Chondrocyte (in vitro differentiated cells): Measurements from ENCODE around the gene RAB31. TPM values are rescaled to one million over a fixed set of nuclear protein-coding genes. Genes with fewer than 3 reads are reported as not detected.
A peak's percentile ranks its signal among the peaks of the same experiment; 100 is the strongest.

ENCODE experiments used
- DNase-seq: peaks from one replicate; pipeline ENCODE4 v3.0.0; 2021; ENCODE audit warnings: mixed read lengths, low spot score
- H3K27ac Mint-ChIP-seq: one replicate; pipeline ENCODE4 v1.8.0; 2021; ENCODE audit warnings: mild to moderate bottlenecking, moderate library complexity, mixed read lengths; ENCODE audit not compliant: unreplicated experiment
- H3K27me3 Mint-ChIP-seq: 2 replicates; pipeline ENCODE4 v1.8.0; 2021; ENCODE audit warnings: low read depth, mixed read lengths
- H3K36me3 Mint-ChIP-seq: 2 replicates; pipeline ENCODE4 v1.8.0; 2021; ENCODE audit warnings: low read depth, mixed read lengths
- H3K4me1 Mint-ChIP-seq: 2 replicates; pipeline ENCODE4 v1.8.0; 2021; ENCODE audit warnings: low read depth, mild to moderate bottlenecking, mixed read lengths
- H3K4me3 Mint-ChIP-seq: one replicate; pipeline ENCODE4 v1.8.0; 2021; ENCODE audit warnings: mild to moderate bottlenecking, moderate library complexity, mixed read lengths; ENCODE audit not compliant: unreplicated experiment
- H3K9me3 Mint-ChIP-seq: 2 replicates; pipeline ENCODE4 v1.8.0; 2021; ENCODE audit warnings: low read depth, mixed read lengths
- total RNA-seq: library from RNA; stranded (reverse); gene quantifications from 3 replicates; pipeline ENCODE4 v1.2.1, GENCODE V29; 2021
- TF ChIP-seq, protein P1 (sequence below): fragments of 200-600 bp; sonication (generic); IDR thresholded peaks from 2 replicates; pipeline ENCODE4 v1.5.0; 2021; ENCODE audit warnings: antibody characterized with exemption, mild to moderate bottlenecking, moderate library complexity

The RAB31 gene
- total RNA-seq, 1 donor from 2014 or later: 87.7 TPM

DNA sequence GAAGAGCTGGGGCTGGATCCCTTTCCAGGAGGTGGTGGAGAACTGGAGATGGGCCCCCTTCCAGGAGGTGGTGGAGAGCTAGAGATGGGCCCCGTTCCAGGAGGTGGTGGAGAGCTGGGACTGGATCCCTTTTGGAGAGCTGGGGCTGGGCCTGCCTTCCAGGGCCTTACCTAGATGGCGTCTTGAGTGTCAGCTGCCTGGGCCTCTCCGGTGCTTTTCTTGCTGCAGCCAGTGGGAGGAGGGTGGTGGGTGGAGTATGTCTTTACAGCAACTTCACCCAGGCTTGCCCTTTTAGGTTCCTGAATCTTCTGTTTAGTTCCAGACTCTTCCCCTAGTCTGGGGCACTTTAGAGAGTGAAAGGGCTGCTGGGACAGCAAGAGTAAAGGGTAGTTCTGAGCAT, 158.5 kb downstream of the RAB31 start:
- Mint-ChIP-seq H3K4me1 (peaks cover 20% of the 10 kb centered on the region), H3K27me3 (no peaks in the 10 kb centered on the region), H3K36me3 (peaks cover 9% of the 10 kb centered on the region), H3K27ac (no peak overlapping the region), H3K4me3 (no peak overlapping the region), H3K9me3 (peaks cover 13% of the 10 kb centered on the region)
- no peak for DNase-seq
- TF ChIP-seq, protein P1, sequence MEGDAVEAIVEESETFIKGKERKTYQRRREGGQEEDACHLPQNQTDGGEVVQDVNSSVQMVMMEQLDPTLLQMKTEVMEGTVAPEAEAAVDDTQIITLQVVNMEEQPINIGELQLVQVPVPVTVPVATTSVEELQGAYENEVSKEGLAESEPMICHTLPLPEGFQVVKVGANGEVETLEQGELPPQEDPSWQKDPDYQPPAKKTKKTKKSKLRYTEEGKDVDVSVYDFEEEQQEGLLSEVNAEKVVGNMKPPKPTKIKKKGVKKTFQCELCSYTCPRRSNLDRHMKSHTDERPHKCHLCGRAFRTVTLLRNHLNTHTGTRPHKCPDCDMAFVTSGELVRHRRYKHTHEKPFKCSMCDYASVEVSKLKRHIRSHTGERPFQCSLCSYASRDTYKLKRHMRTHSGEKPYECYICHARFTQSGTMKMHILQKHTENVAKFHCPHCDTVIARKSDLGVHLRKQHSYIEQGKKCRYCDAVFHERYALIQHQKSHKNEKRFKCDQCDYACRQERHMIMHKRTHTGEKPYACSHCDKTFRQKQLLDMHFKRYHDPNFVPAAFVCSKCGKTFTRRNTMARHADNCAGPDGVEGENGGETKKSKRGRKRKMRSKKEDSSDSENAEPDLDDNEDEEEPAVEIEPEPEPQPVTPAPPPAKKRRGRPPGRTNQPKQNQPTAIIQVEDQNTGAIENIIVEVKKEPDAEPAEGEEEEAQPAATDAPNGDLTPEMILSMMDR: no peak

DNA sequence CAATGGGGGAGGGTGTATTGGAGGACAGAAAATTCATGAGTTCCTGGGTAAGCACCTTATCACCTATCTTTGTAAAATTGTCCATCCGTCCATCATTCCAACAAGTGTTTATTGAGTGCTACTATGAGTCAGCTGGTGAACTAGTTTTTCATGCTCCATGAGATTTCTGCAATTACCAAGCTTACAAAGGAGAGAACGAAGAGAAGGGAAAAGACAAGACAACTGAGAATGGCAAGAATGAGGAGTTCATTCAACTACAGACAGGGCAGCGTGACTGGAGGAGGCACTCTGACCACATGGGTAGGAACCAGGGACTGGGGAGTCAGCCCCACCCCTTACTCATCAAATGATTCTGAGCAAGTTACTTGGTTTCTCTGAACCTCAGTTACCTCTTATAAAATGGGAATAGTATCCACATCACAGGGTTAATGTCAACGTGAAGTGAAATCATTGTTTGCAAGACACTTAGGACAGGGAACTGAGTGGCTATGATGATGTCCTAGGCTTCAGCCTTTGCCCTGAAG, 159.0 kb downstream of the RAB31 start:
- Mint-ChIP-seq H3K4me3 (no peak overlapping the region), H3K27ac (no peak overlapping the region), H3K9me3 (peaks cover 13% of the 10 kb centered on the region), H3K27me3 (no peaks in the 10 kb centered on the region), H3K4me1 (peaks cover 20% of the 10 kb centered on the region), H3K36me3 (peaks cover 9% of the 10 kb centered on the region)
- TF ChIP-seq, protein P1: no peak
- no peak for DNase-seq

DNA sequence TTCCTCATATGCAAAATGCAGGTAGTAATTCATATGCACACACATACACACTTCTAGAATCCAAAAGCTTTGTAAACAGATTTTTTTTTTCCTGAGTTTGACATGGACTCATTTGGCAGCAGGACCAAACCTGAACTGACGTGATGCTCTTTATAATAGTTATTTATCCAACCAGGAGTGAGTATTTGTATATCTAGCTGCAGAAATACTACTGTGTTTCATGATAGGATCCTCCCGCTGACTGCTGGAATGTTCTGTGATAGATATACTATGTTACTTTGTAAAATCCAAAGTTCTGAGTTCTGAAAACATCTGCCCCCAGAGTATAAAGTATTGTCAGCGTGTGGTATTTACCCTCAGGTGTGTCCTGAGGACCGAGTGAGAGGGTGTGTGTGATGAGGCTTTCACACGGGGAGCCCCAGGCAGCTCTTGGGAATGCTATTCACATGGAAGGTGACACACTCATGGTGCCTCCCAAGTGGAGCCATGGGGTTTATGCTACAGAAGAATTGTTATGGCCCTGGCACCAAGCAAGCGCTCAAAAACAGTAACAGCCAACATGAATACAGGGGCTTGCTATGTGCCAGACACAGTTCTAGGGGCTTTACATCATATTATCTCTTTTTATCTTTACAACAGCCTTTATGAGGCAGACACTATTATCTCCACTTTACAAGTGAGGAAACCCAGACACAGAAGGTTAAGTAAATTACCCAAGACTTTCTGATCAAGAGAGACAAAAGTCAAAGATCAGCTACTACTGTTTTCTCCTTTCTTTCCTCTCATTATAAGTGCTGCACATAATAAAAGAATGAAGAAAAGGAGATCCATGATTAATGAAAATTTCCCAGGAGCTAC, 161.0 kb downstream of the RAB31 start:
- H3K4me1 Mint-ChIP-seq: peaks cover 20% of the 10 kb centered on the region
- H3K27ac Mint-ChIP-seq: no peak overlapping the region
- H3K27me3 Mint-ChIP-seq: no peaks in the 10 kb centered on the region
- no peak for DNase-seq
- H3K4me3 Mint-ChIP-seq: no peak overlapping the region
- peaks cover 13% of the 10 kb centered on the region for H3K9me3 Mint-ChIP-seq
- H3K36me3 Mint-ChIP-seq: peaks cover 7% of the 10 kb centered on the region
- TF ChIP-seq, protein P1: no peak

DNA sequence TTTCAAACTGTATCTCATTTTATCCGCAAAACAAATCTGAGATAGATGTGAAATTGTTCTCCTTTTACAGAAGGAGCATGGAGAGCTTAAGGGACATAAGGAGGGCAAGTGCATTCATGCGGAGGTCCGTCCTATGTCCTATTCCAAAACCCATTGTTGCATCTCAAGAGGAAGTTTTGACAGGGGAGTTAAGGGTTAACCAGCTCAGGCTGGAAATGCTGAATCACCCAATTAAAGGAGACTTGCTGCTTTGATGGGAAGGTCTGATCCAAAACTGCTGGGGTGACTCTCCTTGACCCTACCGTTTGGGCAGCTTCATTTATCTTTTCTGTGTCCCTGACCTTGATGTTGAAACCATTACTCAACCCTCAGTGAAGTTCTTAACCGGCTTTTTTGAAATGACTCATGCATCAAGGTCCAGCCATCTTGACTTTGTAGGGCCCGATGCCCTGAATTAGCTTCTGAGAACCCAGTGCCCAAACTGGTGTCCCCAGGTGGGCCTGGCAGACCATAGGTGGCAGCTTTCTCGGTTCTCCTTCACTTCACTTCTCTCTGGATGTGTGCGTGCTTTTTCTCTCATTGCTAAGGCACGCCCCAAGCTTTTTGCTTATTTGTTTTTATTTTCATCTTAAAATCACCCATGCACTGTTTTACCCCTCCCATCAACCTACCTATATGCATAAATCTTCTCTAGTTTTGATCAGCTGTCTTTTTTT, 161.8 kb downstream of the RAB31 start:
- peak overlapping the region; percentile 18 for H3K27ac Mint-ChIP-seq
- peaks cover 7% of the 10 kb centered on the region for H3K36me3 Mint-ChIP-seq
- H3K27me3 Mint-ChIP-seq: no peaks in the 10 kb centered on the region
- peaks cover 22% of the 10 kb centered on the region for H3K4me1 Mint-ChIP-seq
- H3K4me3 Mint-ChIP-seq: no peak overlapping the region
- no peak for DNase-seq
- peaks cover 13% of the 10 kb centered on the region for H3K9me3 Mint-ChIP-seq
- TF ChIP-seq, protein P1: no peak

DNA sequence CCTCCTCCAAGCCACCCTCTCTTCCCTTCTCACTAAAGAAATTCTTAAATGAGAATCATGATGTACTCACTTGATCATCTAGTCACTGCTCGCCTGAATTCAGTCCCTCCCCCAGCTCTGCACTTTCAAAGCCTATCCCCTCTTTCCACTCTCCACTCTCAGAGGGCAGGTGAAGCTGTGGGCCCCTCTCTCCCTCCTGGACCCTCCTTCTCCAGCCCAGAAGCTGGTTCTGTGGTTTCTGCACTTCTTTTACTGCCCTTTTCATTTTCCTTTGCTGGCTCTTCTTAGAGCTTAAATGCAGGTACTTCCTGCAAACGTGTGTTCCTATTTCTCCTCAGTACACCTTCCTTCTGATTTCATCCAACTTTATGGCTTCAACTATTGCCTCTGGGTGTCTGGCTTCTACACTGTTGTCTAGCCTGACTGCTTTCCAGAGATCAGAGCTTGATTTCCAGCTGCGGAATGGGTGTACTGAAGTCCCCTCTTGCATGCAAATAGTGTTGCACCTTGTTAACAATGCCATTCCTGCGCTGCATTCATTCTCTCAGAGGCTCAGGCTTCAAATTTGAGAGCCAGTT, 162.4 kb downstream of the RAB31 start:
- TF ChIP-seq, protein P1: no peak
- peaks cover 5% of the 10 kb centered on the region for H3K36me3 Mint-ChIP-seq
- peaks cover 24% of the 10 kb centered on the region for H3K4me1 Mint-ChIP-seq

More for the DNA sequence above, 162.4 kb downstream of the RAB31 start:
- peaks cover 8% of the 10 kb centered on the region for H3K9me3 Mint-ChIP-seq
- DNase-seq: no peak
- H3K4me3 Mint-ChIP-seq: no peak overlapping the region
- H3K27ac Mint-ChIP-seq: peak overlapping the region; percentile 18
- H3K27me3 Mint-ChIP-seq: no peaks in the 10 kb centered on the region
